GM18868 (cell line): ENCODE data around the gene DPH1.

ENCODE experiments used
- ATAC-seq: cut with Tn5 transposase; IDR thresholded peaks from one replicate; pipeline ENCODE4 v1.9.1; 2021; ENCODE audit warnings: mild to moderate bottlenecking, moderate library complexity; ENCODE audit not compliant: unreplicated experiment

Gene DPH1

GRCh38 chr17:2076087-2076984, 46.4 kb downstream of the DPH1 start:
- ATAC-seq, result no peak

DNA sequence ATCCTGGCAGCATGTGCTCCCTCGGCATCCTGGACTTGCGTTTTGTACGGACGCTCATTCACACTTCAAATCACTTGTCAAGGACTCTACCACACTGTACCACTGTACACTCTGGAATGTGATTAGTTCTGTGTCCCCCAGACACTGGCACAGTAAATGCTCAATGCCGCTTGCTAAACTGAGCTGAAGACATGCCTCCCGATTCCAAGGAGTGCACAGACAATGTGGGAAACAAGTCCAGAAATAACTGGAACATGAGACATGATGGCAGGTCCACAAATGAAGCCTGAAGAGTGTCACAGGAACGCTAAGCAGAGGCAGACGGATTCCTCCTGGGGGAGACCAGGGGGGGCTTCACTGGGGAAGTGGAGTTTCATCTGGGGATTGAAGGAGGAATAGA, 47.1 kb downstream of the DPH1 start:
- ATAC-seq, result no peak

GRCh38 chr17:2081564-2081963, 51.6 kb downstream of the DPH1 start:
- no peak for ATAC-seq

GRCh38 chr17:2082003-2082781, 52.2 kb downstream of the DPH1 start:
- no peak for ATAC-seq

GRCh38 chr17:2083613-2084035, 53.7 kb downstream of the DPH1 start:
- no peak for ATAC-seq

- ATAC-seq, result no peak
Measured at GRCh38 chr17:2084036-2084765, 54.2 kb downstream of the DPH1 start.

DNA sequence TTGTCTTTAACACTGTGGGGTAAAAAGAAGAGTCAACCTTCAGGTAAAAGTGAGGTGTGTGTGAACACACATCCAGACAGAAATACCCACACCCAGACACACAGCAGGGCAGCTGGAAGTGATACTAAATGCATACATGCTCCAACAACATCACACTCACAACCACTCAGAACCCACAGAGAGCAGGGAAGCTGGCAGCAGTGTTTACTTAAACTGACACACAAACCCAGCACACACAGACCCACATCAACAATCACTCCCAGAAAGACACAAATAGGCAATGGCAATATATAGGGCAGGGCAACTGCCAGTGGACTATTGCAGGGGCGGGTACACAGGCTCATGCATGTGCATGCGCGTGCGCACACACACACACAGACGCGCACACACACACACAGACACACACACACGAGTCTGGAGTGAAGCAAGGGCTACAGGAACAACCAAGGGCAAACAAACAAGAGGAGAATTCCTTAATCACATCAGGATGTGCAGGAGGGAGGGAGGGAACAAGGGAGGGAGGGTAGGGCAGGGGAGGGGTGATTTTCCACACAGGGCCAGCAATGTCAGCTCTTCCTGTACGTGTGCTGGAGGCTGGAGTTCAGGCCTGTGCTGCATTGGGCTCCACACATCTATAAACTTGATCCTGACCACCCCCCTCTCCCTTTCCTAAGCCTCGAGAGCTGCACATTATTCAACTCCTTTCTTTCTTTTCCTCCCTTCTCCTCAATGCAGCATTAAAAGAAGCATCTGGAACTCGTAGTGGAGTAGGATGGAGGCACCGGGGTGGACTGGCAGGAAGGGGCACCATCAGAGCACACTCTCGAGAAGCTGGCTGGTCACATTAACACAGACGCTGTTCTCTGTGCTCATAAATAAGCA, 55.1 kb downstream of the DPH1 start:
- ATAC-seq, result no peak

DNA sequence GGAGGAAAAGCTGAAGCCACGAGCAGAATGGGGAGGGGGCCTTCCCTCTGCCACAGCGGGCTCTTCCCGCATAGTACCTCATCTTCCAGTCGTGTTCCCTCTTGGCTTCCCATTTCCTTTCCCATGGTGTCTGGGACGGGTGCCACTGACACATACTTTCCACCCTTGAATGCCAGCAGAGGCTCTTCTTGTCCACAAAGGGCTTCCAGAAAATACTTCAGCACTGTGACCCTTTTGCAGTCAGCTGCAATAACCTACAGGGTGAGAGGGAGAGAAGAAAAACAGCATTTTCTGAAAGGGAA, 55.6 kb downstream of the DPH1 start:
- ATAC-seq, result no peak

DNA sequence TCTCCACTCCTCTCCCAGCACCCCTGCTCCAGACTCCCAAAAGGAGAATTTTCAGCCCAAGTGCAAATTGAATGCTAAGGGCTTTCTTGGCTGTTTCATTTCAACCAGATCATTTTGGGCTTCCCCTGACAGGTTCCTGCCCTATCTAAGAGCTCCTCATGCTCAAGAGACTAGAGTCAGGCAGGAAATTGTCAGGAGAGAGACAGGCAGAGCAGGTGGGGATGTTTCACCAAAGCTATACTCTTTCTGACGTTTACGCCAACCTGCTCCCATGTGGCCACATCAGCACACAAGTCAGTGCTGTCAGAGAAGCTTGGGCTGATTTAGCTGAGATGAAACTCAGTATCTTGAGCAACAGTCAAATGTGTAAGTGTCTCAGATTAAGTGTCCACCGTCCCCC, 56.4 kb downstream of the DPH1 start:
- ATAC-seq, result no peak

DNA sequence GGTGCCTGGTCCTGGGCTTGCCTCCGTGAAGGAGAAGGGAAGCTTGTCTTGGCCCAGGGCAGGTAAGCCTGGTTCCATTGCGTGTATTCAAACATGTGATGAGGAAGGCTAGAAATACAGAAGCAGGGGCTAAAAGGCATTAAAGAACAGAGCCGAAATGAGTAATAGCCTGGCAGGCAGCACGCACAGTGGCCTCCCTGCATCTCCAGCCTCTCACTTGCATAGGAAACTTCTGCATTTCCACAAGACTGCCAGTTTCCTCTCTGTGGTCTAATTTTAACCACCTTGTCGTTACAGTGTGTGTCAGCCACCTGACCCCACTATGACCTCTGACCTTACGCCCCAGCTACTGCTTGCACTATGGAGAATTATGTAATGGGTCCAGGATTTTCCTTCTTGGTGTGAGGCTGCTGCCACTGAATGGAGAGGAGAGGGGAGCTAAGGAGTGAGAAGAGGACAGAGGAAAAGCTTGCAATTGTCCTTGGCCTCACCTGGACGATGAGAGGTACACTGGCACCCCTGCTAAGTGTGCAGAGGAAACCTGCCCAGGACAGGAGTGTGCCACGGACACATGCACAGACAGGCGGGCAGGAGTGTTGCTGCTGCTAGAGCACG, 57.8 kb downstream of the DPH1 start:
- ATAC-seq, result peak; percentile 31

GRCh38 chr17:2089021-2089422, 59.1 kb downstream of the DPH1 start:
- peak; percentile 23 for ATAC-seq

DNA sequence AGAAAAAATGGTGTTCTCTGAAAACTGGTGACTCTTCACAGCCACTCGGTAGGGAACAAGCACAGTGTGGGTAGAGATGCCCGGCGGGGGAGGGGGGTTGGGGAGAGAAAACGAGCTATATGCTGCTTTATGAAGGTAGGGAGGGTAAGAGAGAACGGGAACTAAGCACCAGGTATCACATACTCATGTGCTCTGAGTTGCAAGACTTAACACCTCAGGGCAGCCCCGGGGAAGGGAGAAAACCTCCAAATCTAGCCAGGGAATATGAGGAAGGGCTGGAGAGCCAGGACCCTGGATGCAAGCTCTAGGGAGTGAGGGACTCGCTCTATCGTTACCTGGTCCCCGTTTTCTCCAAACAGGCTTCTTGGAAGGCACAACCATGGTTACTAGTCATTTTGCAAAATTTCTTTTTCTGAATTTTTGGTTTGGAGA, 60.3 kb downstream of the DPH1 start:
- ATAC-seq, result no peak

DNA sequence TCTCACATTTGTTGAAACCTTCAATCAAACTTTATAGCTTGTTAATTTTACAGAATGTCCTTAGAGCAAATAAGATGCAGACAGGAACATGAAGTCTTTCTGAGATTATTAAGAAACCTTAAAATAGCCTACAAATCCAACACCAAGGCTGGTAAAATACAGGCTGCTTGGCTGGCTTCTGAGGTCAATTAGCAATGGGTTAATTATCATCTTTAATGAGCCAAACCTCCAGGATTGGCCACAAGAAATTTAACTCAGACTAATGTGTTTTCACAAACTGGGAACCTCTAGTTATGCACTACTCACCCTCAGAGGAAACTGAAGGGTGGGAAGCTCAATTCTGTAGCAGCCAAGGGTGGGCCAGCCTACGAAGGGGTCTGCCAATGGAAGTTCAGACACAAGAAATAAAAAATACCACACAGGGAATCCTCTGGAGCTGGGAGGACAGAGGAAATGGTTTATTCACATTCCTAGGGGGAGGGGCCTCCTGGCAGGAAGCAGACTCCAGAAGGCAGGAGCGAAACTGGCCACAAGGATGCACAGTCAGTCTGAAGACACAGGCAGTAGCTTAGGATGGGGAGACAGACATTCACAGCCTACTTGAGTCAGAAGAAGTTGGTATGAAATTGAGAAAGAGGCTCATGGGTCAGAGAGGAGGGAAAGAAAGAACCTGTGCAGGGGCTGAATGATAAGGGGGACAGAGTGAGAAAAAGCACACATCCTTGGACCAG, 61.0 kb downstream of the DPH1 start:
- no peak for ATAC-seq

GRCh38 chr17:2092253-2092652, 62.3 kb downstream of the DPH1 start:
- no peak for ATAC-seq

DNA sequence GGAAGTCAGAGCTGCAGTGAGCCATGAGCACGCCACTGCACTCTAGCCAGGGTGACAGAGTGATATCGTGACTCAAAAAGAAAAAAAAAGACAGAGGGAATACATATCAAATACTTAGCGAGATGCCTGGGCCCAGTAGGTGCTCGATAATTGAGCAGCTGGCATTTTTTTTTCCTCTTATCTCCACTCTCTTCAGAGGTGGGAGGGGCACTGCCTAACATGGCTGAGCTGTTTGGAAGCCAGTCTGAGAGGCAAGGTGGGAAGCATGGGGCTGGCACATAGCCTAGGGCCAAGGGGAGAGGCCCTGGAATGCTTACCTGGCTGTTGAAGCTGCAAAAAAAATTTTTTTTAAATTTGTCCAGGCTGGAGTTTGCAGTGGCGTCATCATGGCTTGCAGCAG, 63.4 kb downstream of the DPH1 start:
- ATAC-seq, result no peak
